H1 (cell line): ENCODE measurements around the gene UMODL1. TPM values are rescaled to one million over a fixed set of nuclear protein-coding genes. Genes with fewer than 3 reads are reported as not detected.

Experiments used
- ATF2 ChIP-seq: IDR thresholded peaks from 2 replicates; pipeline ENCODE4 v1.6.1; 2012; ENCODE audit warnings: low read length, inconsistent platforms
- EZH2 ChIP-seq: fragments of 200-600 bp; sonication (generic); IDR thresholded peaks from 2 replicates; pipeline ENCODE4 v1.7.1; 2012; ENCODE audit warnings: low read depth, mild to moderate bottlenecking, moderate library complexity, low read length, inconsistent platforms; ENCODE audit not compliant: severe bottlenecking
- KDM5A ChIP-seq: fragments of 200-600 bp; IDR thresholded peaks from 2 replicates; pipeline ENCODE4 v1.7.1; 2012; ENCODE audit warnings: mild to moderate bottlenecking, low read length, inconsistent platforms, mixed read lengths
- NANOG ChIP-seq: IDR thresholded peaks from 2 replicates; pipeline ENCODE4 v1.6.1; 2011; ENCODE audit warnings: low read length, low read depth, mild to moderate bottlenecking, inconsistent platforms; ENCODE audit not compliant: insufficient read depth, poor library complexity, severe bottlenecking
- USF2 ChIP-seq: IDR thresholded peaks from 2 replicates; pipeline ENCODE4 v1.6.1; 2011; ENCODE audit warnings: low read length, improper control_type of control experiment
- polyA plus RNA-seq, 7 experiments: library from polyadenylated mRNA; depleted of rRNA in 3 of 7; stranded (reverse) in 5 of 7; unstranded in 2 of 7; fragments of >200 nt in 5 of 7; fragments of 200-250 nt in 2 of 7; gene quantifications; 1 replicate in 5 of 7; 2 replicates in 1 of 7; 4 replicates in 1 of 7; pipeline versions ENCODE4 v1.2.1 to v1.2.3, GENCODE V29; 2011 to 2013; ENCODE audit warnings: missing spikeins in 2 of 7, mixed read lengths in 2 of 7
- total RNA-seq: library from RNA; stranded (reverse); fragmentation: NEBNext Ultra II Directional; extraction: Animal tissue kit (Norgen Biotek cat#: 25700); gene quantifications from 2 replicates; pipeline ENCODE4 v1.2.1, GENCODE V29; 2021

Gene UMODL1
- total and polyA plus RNA-seq, 2 of the 8 experiments (the other 6 are each of a cell fraction or from before 2014, with no cell fraction given), result not detected

GRCh38 chr21:42051788-42052187, 19.3 kb upstream of the UMODL1 start (continued):
- TF ChIP-seq USF2 (no peak), ATF2 (no peak), NANOG (no peak), EZH2 (no peak), KDM5A (no peak)
